ENCODE data around the gene ITSN2.

Gene ITSN2

DNA sequence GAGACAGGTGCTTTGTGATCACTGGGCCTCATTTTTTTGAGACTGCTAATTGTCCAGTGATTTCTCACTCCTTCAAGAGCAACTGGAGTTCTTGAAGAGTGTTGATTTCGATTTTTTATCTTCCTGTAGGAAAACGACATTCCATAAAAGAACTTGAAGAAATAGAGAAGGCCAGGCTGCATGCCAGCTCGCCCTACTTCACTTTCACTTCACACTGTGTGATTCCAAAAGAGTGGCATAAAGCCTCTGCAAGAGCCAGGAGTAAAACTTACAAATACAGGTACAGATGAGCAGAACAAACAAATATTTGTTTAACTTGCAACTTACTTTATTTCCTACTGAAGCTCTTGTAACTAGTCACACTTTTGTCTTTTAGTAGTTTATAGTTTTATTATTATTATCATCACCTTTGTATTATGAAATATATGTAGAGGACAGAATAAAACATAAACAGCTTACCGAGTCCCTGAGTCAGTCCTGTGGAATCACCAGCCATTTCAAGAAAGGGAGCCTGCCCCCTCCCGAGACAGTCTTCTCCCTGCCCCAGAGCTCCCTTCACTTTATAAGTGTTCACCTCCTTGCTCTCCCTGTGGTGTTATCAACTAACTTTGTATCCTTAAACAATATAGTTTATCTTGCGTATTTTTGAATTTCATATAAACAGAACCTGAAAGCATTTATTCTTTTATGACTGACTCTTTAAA lies 176.8 kb downstream of the ITSN2 start:
- no peaks in the 10 kb centered on the region for H3K27me3 ChIP-seq (replicated peaks; ENCODE audit: control insufficient read depth, insufficient read depth, low read length)
- no peaks in the 10 kb centered on the region for H3K36me3 ChIP-seq (ENCODE audit: control insufficient read depth, insufficient read depth, low read length)
- DNase-seq (ENCODE audit: extremely low read depth, insufficient read length) = no peak
- TF ChIP-seq CTCF (IDR thresholded peaks at IDR 0.05; ENCODE audit: insufficient read depth, low read length, poor library complexity, severe bottlenecking) = no peak
- no peak overlapping the region for H3K4me3 ChIP-seq (replicated peaks; ENCODE audit: low read depth, low read length)

- Histone ChIP-seq H3K27me3 (replicated peaks; ENCODE audit: control insufficient read depth, insufficient read depth, low read length) (no peaks in the 10 kb centered on the region), H3K4me3 (replicated peaks; ENCODE audit: low read depth, low read length) (no peak overlapping the region), H3K36me3 (ENCODE audit: control insufficient read depth, insufficient read depth, low read length) (no peaks in the 10 kb centered on the region)
- TF ChIP-seq CTCF (IDR thresholded peaks at IDR 0.05; ENCODE audit: insufficient read depth, low read length, poor library complexity, severe bottlenecking) = no peak
- no peak for DNase-seq (ENCODE audit: extremely low read depth, insufficient read length)
Measured at GRCh38 chr2:24182507-24182906, 177.8 kb downstream of the ITSN2 start.

DNA sequence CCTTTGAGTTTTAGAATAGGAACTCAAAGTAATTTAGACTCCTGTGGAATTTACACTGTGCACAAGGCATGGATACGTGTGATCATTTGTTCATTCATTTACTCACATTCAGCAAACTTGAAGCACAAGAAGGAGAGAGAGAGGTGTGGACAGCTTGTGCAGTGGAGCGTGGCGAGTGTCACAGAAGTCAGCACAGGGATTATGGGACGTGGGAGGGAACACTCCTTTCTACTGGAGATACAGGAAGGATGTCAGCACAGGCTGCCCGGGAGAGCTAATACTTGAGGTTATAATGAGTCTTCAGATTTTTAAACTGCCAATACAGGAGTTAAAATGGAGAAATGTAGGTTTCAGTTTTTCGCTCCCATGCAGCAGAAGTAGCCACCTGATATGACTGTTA lies 178.5 kb downstream of the ITSN2 start:
- H3K27me3 ChIP-seq (replicated peaks; ENCODE audit: control insufficient read depth, insufficient read depth, low read length) = no peaks in the 10 kb centered on the region
- no peaks in the 10 kb centered on the region for H3K36me3 ChIP-seq (ENCODE audit: control insufficient read depth, insufficient read depth, low read length)
- no peak for TF ChIP-seq CTCF (IDR thresholded peaks at IDR 0.05; ENCODE audit: insufficient read depth, low read length, poor library complexity, severe bottlenecking)
- H3K4me3 ChIP-seq (replicated peaks; ENCODE audit: low read depth, low read length) = no peak overlapping the region
- DNase-seq (ENCODE audit: extremely low read depth, insufficient read length) = no peak

DNA sequence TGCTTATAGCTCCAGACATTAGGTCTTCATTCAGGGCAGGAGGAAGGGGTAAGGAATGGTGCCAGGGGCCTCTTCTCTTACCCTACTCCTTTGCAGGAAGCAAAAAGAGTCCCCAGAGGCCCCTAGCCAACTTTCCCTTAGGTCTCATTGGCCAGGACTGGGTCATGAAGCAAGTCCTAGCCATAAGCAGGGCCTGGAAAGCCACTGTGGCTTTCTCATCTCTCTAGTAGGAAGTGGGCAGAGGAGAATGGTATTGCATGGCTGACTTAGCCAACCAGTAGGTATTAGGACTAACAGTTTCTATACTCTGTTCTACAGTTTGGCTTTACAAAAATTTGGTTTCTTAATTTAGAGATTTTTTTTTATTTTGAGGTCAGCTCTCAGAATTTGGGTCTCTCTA lies 180.7 kb downstream of the ITSN2 start:
- TF ChIP-seq CTCF (IDR thresholded peaks at IDR 0.05; ENCODE audit: insufficient read depth, low read length, poor library complexity, severe bottlenecking) = no peak
- no peak for DNase-seq (ENCODE audit: extremely low read depth, insufficient read length)
- H3K27me3 ChIP-seq (replicated peaks; ENCODE audit: control insufficient read depth, insufficient read depth, low read length) = no peaks in the 10 kb centered on the region
- no peaks in the 10 kb centered on the region for H3K36me3 ChIP-seq (ENCODE audit: control insufficient read depth, insufficient read depth, low read length)
- no peak overlapping the region for H3K4me3 ChIP-seq (replicated peaks; ENCODE audit: low read depth, low read length)

DNA sequence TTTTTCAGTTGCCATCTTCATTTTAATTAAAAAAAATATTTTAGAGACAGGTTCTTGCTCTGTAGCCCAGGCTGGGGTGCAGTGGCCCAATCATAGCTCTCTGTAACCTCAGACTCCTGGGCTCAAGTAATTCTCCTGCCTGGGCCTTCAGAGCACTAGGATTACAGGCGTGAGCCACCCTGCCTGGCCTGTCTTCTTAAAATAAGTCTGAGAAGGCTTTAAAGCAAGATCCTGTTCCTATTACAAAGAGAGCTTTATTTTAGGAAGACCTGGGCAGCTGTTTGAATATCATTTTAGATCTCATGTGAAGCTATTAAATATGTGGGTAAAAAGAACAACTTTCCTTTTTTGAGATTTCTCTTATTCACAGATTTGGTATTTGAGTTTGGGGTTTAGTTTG lies 184.0 kb downstream of the ITSN2 start:
- no peaks in the 10 kb centered on the region for H3K36me3 ChIP-seq (ENCODE audit: control insufficient read depth, insufficient read depth, low read length)
- no peak overlapping the region for H3K4me3 ChIP-seq (replicated peaks; ENCODE audit: low read depth, low read length)
- TF ChIP-seq CTCF (IDR thresholded peaks at IDR 0.05; ENCODE audit: insufficient read depth, low read length, poor library complexity, severe bottlenecking) = no peak
- H3K27me3 ChIP-seq (replicated peaks; ENCODE audit: control insufficient read depth, insufficient read depth, low read length) = no peaks in the 10 kb centered on the region
- no peak for DNase-seq (ENCODE audit: extremely low read depth, insufficient read length)

All from GM06990 (cell line).